GM23248 (cell line): ENCODE results near the gene AOPEP. TPM values are rescaled to one million over a fixed set of nuclear protein-coding genes. Genes with fewer than 3 reads are reported as not detected.

Source experiments
- DNase-seq: peaks from one replicate; pipeline ENCODE4 v3.0.0-alpha.2; 2015
- H2AFZ ChIP-seq: fragments of 200-600 bp; sonication (generic); 2 replicates; pipeline ENCODE4 v1.6.1; 2016; ENCODE audit warnings: antibody characterized with exemption
- H3F3A ChIP-seq: fragments of 200-600 bp; sonication (generic); 2 replicates; pipeline ENCODE4 v1.6.1; 2016; ENCODE audit warnings: mild to moderate bottlenecking, antibody characterized with exemption, mixed run types; ENCODE audit not compliant: insufficient read depth
- H3K27ac ChIP-seq: fragments of 200-600 bp; sonication (generic); 2 replicates; pipeline ENCODE4 v1.5.1; 2016; ENCODE audit warnings: mild to moderate bottlenecking
- H3K27me3 ChIP-seq: fragments of 200-600 bp; sonication (generic); replicated peaks from 2 replicates; pipeline ENCODE4 v1.6.1; 2016; ENCODE audit warnings: mild to moderate bottlenecking; ENCODE audit not compliant: insufficient read depth
- H3K36me3 ChIP-seq: fragments of 200-600 bp; sonication (generic); 2 replicates; pipeline ENCODE4 v1.6.1; 2016; ENCODE audit warnings: low read depth, mild to moderate bottlenecking
- H3K4me1 ChIP-seq: fragments of 200-600 bp; sonication (generic); 2 replicates; pipeline ENCODE4 v1.6.1; 2016; ENCODE audit warnings: mild to moderate bottlenecking; ENCODE audit not compliant: insufficient read depth
- H3K4me2 ChIP-seq: fragments of 200-600 bp; sonication (generic); one replicate; pipeline ENCODE4 v1.6.1; 2016; ENCODE audit warnings: mild to moderate bottlenecking; ENCODE audit not compliant: unreplicated experiment
- H3K4me3 ChIP-seq: fragments of 200-600 bp; sonication (generic); 2 replicates; pipeline ENCODE4 v1.5.1; 2016; ENCODE audit warnings: mild to moderate bottlenecking
- H3K79me2 ChIP-seq: fragments of 200-600 bp; sonication (generic); 2 replicates; pipeline ENCODE4 v1.6.1; 2016; ENCODE audit warnings: mild to moderate bottlenecking; ENCODE audit not compliant: insufficient read depth
- H3K9ac ChIP-seq: fragments of 200-600 bp; sonication (generic); 2 replicates; pipeline ENCODE4 v1.6.1; 2016; ENCODE audit warnings: mild to moderate bottlenecking
- H3K9me2 ChIP-seq: fragments of 200-600 bp; sonication (generic); 2 replicates; pipeline ENCODE4 v1.6.1; 2016; ENCODE audit warnings: mixed run types, mild to moderate bottlenecking, moderate library complexity; ENCODE audit not compliant: insufficient read depth
- H3K9me3 ChIP-seq: fragments of 200-600 bp; sonication (generic); one replicate; pipeline ENCODE4 v1.6.1; 2017; ENCODE audit warnings: low read depth
- H4K20me1 ChIP-seq: fragments of 200-600 bp; sonication (generic); 2 replicates; pipeline ENCODE4 v1.6.0; 2016; ENCODE audit not compliant: insufficient read depth
- EZH2 ChIP-seq: fragments of 200-600 bp; sonication (generic); IDR thresholded peaks from 2 replicates; pipeline ENCODE4 v1.6.1; 2018; ENCODE audit warnings: antibody characterized with exemption, mild to moderate bottlenecking; ENCODE audit not compliant: insufficient read depth, poor library complexity, severe bottlenecking
- EZH2phosphoT487 ChIP-seq: fragments of 200-600 bp; sonication (generic); IDR thresholded peaks from 2 replicates; pipeline ENCODE4 v1.6.1; 2018; ENCODE audit warnings: antibody characterized with exemption, moderate library complexity, mild to moderate bottlenecking, low read depth; ENCODE audit not compliant: insufficient read depth
- WGBS, 2 experiments: methylation state at CpG; one replicate each; pipeline ENCODE4 v1.1.6; 2015 to 2017; ENCODE audit warnings: low lambda C conversion rate in 2 of 2, low coverage in 1 of 2; ENCODE audit errors: missing lambda C conversion rate in 2 of 2; 5-methylcytosine and 5-hydroxymethylcytosine counted together
- in situ Hi-C: fragments of 300-500 bp; cut with MboI; formaldehyde crosslinking; loops from 2 replicates; pipeline ENCODE4 v1.15.0; 2020
- polyA plus RNA-seq: library from polyadenylated mRNA; unstranded; fragments of >200 nt; fragmentation: Nextera tagmentation; extraction: Ambion mirVana; gene quantifications from 2 replicates; pipeline ENCODE4 v1.2.1, GENCODE V29; 2016
- total RNA-seq: library from RNA; depleted of rRNA; stranded (reverse); fragments of >200 nt; shearing (Covaris generic); gene quantifications from 2 replicates; pipeline ENCODE4 v1.2.3, GENCODE V29; 2014

AOPEP gene
- total and polyA plus RNA-seq, 2 experiments from 2014 or later, result 90.0 to 120 TPM

DNA sequence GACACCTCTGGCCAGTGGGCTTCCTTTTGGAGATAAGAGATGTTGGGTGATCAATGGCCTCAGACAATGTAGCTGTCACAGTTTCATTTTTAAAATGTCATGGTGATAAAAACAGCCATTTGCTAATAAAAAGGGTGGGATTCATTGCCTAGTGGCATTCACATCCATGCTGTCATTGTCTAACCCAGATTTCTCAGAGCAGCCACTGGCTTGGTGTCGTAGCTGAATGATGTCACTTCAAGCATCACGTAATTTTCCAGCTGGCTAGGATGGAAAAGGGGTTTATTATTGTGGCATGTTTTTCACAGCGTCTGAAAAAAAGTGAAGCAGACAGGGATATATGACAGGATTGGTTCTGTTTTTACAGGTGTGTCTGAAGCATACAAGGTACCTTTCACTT, 184.7 kb downstream of the AOPEP start:
- in situ Hi-C loops, result no loop called here
- no peaks in the 10 kb centered on the region for H3K27me3 ChIP-seq
- no peaks in the 10 kb centered on the region for H4K20me1 ChIP-seq
- H3K36me3 ChIP-seq, result no peaks in the 10 kb centered on the region
- H3K9ac ChIP-seq, result no peak overlapping the region
- no peak overlapping the region for H2AFZ ChIP-seq
- H3K79me2 ChIP-seq, result peaks cover 37% of the 10 kb centered on the region
- DNase-seq, result no peak
- 78 to 80% methylated on average over 3 of the region's 3 CpGs for WGBS, 2 experiments
- no peak overlapping the region for H3K27ac ChIP-seq
- H3K4me1 ChIP-seq, result peaks cover 27% of the 10 kb centered on the region
- H3K9me2 ChIP-seq, result no peaks in the 10 kb centered on the region
- H3K9me3 ChIP-seq, result no peaks in the 10 kb centered on the region
- TF ChIP-seq EZH2phosphoT487 (no peak), EZH2 (no peak)
- no peak overlapping the region for H3K4me3 ChIP-seq
- no peak overlapping the region for H3K4me2 ChIP-seq
- H3F3A ChIP-seq, result peaks cover 34% of the 10 kb centered on the region

DNA sequence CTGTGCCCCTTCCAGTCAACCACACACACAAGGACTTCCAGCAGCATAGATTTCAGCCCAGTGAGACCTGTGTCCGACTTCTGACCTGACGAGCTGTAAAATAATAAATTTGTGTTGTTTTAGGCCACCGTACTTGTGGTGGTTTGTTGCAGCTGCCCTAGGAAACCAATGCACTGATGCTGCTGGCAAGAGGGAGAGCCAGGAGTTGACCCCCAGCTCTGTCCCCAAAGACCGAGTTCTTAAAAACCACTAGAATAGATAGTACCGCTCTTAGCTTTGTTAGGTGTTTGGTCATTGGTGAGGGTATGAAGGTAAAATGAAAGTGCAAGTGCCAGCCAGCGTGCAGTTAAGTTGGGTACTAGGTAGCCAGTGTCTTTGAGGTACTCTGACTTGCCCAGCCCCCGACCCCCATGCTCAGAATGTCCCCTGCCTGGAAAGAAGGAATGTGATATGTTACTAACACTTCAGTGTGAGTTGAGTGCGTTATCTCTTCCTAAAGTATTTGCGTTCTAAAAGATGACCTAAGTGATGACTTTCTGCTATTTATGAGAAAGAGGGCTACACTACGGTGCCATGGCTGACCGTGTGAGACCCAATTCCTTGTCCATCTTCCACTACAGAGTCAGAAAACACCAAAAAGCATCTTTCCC, 185.6 kb downstream of the AOPEP start:
- no peak overlapping the region for H3K9ac ChIP-seq
- WGBS, 2 experiments, result 85 to 90% methylated on average over 11 of the region's 11 CpGs
- no peaks in the 10 kb centered on the region for H3K27me3 ChIP-seq
- no peak overlapping the region for H3K4me3 ChIP-seq
- no peaks in the 10 kb centered on the region for H3K36me3 ChIP-seq
- in situ Hi-C loops, result no loop called here
- no peaks in the 10 kb centered on the region for H3K9me2 ChIP-seq
- no peak for TF ChIP-seq EZH2phosphoT487
- no peak for TF ChIP-seq EZH2
- peak overlapping the region; percentile 68 for H3K27ac ChIP-seq
- no peak for DNase-seq
- H3K79me2 ChIP-seq, result peaks cover 38% of the 10 kb centered on the region; the same call in 1 of the 2 replicates
- H3K9me3 ChIP-seq, result no peaks in the 10 kb centered on the region
- no peaks in the 10 kb centered on the region for H4K20me1 ChIP-seq
- H2AFZ ChIP-seq, result no peak overlapping the region
- H3K4me2 ChIP-seq, result no peak overlapping the region
- H3K4me1 ChIP-seq, result peaks cover 27% of the 10 kb centered on the region
- peaks cover 34% of the 10 kb centered on the region for H3F3A ChIP-seq

DNA sequence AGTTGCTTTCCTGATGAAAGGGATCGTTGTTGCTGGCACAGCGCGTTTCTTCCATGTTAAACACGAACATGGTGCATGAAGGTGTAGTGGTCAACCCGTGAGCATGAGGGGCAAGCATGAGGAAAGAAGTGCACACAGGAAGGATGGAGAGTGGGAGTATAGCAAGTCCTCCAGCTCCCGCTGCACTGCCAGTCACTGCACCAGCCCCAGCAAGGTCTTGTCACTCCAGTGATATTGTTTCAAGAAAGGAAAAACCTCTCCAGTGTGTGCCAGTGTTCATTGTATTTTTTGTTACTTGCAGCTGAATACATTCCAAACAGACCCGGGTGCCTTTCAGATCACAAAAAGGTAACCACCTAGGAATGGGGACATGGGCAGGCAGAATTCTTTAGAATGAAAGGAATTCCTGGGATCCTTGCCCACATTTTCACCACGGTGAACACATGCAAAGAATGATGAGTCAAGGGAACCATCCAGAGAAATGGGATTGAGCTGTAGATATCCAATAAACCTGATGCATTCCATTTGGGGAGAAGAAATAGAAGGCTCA, 186.3 kb downstream of the AOPEP start:
- H3K4me3 ChIP-seq, result no peak overlapping the region
- H2AFZ ChIP-seq, result no peak overlapping the region
- H3K9me2 ChIP-seq, result no peaks in the 10 kb centered on the region
- H3K9me3 ChIP-seq, result no peaks in the 10 kb centered on the region
- peaks cover 34% of the 10 kb centered on the region for H3F3A ChIP-seq
- 68 to 72% methylated on average over 8 of the region's 8 CpGs for WGBS, 2 experiments
- no peaks in the 10 kb centered on the region for H3K36me3 ChIP-seq
- H3K4me1 ChIP-seq, result peaks cover 27% of the 10 kb centered on the region
- in situ Hi-C loops, result no loop called here
- H3K4me2 ChIP-seq, result peak overlapping the region; percentile 25
- H3K27me3 ChIP-seq, result no peaks in the 10 kb centered on the region
- no peak for TF ChIP-seq EZH2phosphoT487
- no peaks in the 10 kb centered on the region for H4K20me1 ChIP-seq
- peak; percentile 89 for DNase-seq
- H3K9ac ChIP-seq, result no peak overlapping the region
- H3K79me2 ChIP-seq, result peaks cover 35% of the 10 kb centered on the region; the same call in 1 of the 2 replicates
- H3K27ac ChIP-seq, result peak overlapping the region; percentile 68

DNA sequence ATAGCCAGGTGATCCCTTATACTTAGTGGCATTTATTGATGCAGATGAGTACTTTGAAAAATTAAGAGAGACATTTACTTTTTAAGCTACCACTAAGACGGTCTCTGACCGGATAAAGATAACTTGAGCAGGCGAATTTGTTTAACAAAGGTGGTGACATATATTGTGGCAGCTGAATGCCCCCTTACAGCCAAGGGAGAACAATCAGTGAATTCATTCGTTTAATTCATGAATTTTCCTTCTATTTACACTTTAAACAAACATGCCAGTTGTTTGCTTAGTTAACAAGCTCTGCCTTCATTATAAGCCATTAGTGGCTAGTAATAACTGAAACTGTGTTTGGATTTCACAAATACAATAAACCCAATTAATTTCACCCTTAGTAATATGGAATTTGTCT, 187.1 kb downstream of the AOPEP start:
- peaks cover 34% of the 10 kb centered on the region for H3F3A ChIP-seq
- no peaks in the 10 kb centered on the region for H3K36me3 ChIP-seq
- DNase-seq, result no peak
- no peaks in the 10 kb centered on the region for H3K9me2 ChIP-seq
- in situ Hi-C loops, result no loop called here
- 0 out of 2 replicates have a peak overlapping the region, but pooled peaks have one; percentile 23 for H3K9ac ChIP-seq
- H3K27ac ChIP-seq, result peak overlapping the region; percentile 68
- H3K79me2 ChIP-seq, result peaks cover 30% of the 10 kb centered on the region; the same call in 1 of the 2 replicates
- peak overlapping the region; percentile 25 for H3K4me2 ChIP-seq
- WGBS, 2 experiments, result 97 to 98% methylated on average over 4 of the region's 4 CpGs
- no peaks in the 10 kb centered on the region for H3K27me3 ChIP-seq
- H3K9me3 ChIP-seq, result no peaks in the 10 kb centered on the region
- no peak for TF ChIP-seq EZH2phosphoT487
- TF ChIP-seq EZH2, result no peak
- no peak overlapping the region for H3K4me3 ChIP-seq
- H4K20me1 ChIP-seq, result no peaks in the 10 kb centered on the region
- H2AFZ ChIP-seq, result no peak overlapping the region
- H3K4me1 ChIP-seq, result peaks cover 27% of the 10 kb centered on the region
